WERI-Rb-1 (cell line): ENCODE results near the gene NKX3-2.

Experiments used
- DNase-seq: peaks from one replicate; pipeline ENCODE4 v3.0.0-alpha.2; 2020
- H3K27ac ChIP-seq: fragments of 250-450 bp; sonication (Bioruptor Pico); 2 replicates; pipeline ENCODE4 v1.5.1; 2020; ENCODE audit warnings: mild to moderate bottlenecking, moderate library complexity
- H3K27me3 ChIP-seq: fragments of 250-450 bp; sonication (Bioruptor Pico); 2 replicates; pipeline ENCODE4 v1.5.1; 2021; ENCODE audit warnings: mild to moderate bottlenecking, low read depth, moderate library complexity; ENCODE audit not compliant: insufficient read depth, severe bottlenecking
- H3K36me3 ChIP-seq: fragments of 250-450 bp; sonication (Bioruptor Pico); 2 replicates; pipeline ENCODE4 v1.5.1; 2020; ENCODE audit warnings: mild to moderate bottlenecking, moderate library complexity
- H3K4me3 ChIP-seq: 2 replicates; pipeline ENCODE4 v1.5.1; 2011; ENCODE audit warnings: low read depth, mild to moderate bottlenecking, control low read depth, low read length
- H3K9me3 ChIP-seq: fragments of 250-450 bp; sonication (Bioruptor Pico); 2 replicates; pipeline ENCODE4 v1.5.1; 2021; ENCODE audit warnings: mild to moderate bottlenecking, moderate library complexity; ENCODE audit not compliant: severe bottlenecking
- CTCF ChIP-seq: IDR thresholded peaks from 2 replicates; pipeline ENCODE4 v1.5.1; 2011; ENCODE audit warnings: low read depth, mild to moderate bottlenecking, control low read depth, inconsistent platforms, low read length

The NKX3-2 gene

GRCh38 chr4:13523591-13524503 is 20.5 kb downstream of the NKX3-2 start:
- Histone ChIP-seq H3K9me3 (peaks cover 12% of the 10 kb centered on the region), H3K27ac (no peak overlapping the region), H3K27me3 (peaks cover 4% of the 10 kb centered on the region), H3K36me3 (no peaks in the 10 kb centered on the region), H3K4me3 (no peak overlapping the region)
- TF ChIP-seq CTCF, result no peak
- DNase-seq, result peak; percentile 5

GRCh38 chr4:13523105-13523477 is 21.2 kb downstream of the NKX3-2 start:
- H3K27ac ChIP-seq, result no peak overlapping the region
- no peak for DNase-seq
- H3K27me3 ChIP-seq, result peaks cover 1% of the 10 kb centered on the region
- peaks cover 12% of the 10 kb centered on the region for H3K9me3 ChIP-seq
- TF ChIP-seq CTCF, result no peak
- no peak overlapping the region for H3K4me3 ChIP-seq
- H3K36me3 ChIP-seq, result no peaks in the 10 kb centered on the region

- H3K27me3 ChIP-seq, result no peaks in the 10 kb centered on the region
- H3K9me3 ChIP-seq, result peaks cover 12% of the 10 kb centered on the region
- H3K27ac ChIP-seq, result no peak overlapping the region
- H3K36me3 ChIP-seq, result no peaks in the 10 kb centered on the region
- no peak for TF ChIP-seq CTCF
- H3K4me3 ChIP-seq, result no peak overlapping the region
- no peak for DNase-seq
These were observed 21.8 kb downstream of the NKX3-2 start for GRCh38 chr4:13522282-13523104.

- DNase-seq, result no peak
- H3K4me3 ChIP-seq, result no peak overlapping the region
- no peak overlapping the region for H3K27ac ChIP-seq
- H3K27me3 ChIP-seq, result no peaks in the 10 kb centered on the region
- peaks cover 12% of the 10 kb centered on the region for H3K9me3 ChIP-seq
- TF ChIP-seq CTCF, result no peak
- H3K36me3 ChIP-seq, result no peaks in the 10 kb centered on the region
These were observed 23.3 kb downstream of the NKX3-2 start for GRCh38 chr4:13521047-13521446.

- no peaks in the 10 kb centered on the region for H3K9me3 ChIP-seq
- no peak overlapping the region for H3K4me3 ChIP-seq
- no peaks in the 10 kb centered on the region for H3K36me3 ChIP-seq
- DNase-seq, result no peak
- TF ChIP-seq CTCF, result no peak
- no peaks in the 10 kb centered on the region for H3K27me3 ChIP-seq
- no peak overlapping the region for H3K27ac ChIP-seq
These were observed 27.9 kb downstream of the NKX3-2 start for GRCh38 chr4:13516315-13516860.
